HepG2 (cell line): ENCODE results near the gene PLS1. TPM values are rescaled to one million over a fixed set of nuclear protein-coding genes. Genes with fewer than 3 reads are reported as not detected.

ENCODE experiments used
- ATAC-seq: fragments of 200-7000 bp; cut with Tn5 transposase; 3 replicates; pipeline ENCODE4 v1.9.1; 2020; ENCODE audit warnings: mild to moderate bottlenecking, moderate library complexity
- BruUV-seq: library from RNA; stranded (reverse); fragments of 400-500 nt; replicated peaks from 2 replicates; lab custom pipeline; 2021; lab: Mats Ljungman, UMichigan
- CTCF ChIA-PET: fragments of 300-600 bp; formaldehyde crosslinking; extraction: SDS; loops from one replicate; lab custom pipeline; 2021; ENCODE audit warnings: low total read pairs, inconsistent platforms, low intra/inter-chr PET ratio; lab: Yijun Ruan, JAX
- POLR2A ChIA-PET: fragments of 350-600 bp; sonication (Branson Sonifier 250); formaldehyde crosslinking; loops from one replicate; lab custom pipeline; 2020; ENCODE audit warnings: antibody characterized with exemption, inconsistent platforms; lab: Yijun Ruan, JAX
- DNase-seq: peaks from one replicate; pipeline ENCODE4 v3.0.0-alpha.2; 2015; ENCODE audit warnings: low spot score
- FAIRE-seq: peaks from 3 replicates; lab custom pipeline; 2011; peaks lifted over from hg19 to GRCh38; lab: Jason Lieb, UNC
- H2AFZ ChIP-seq: one replicate; pipeline ENCODE4 v1.6.1; 2011; ENCODE audit warnings: low read length, inconsistent platforms
- H3K27ac ChIP-seq: fragments of 300-600 bp; 3 replicates; pipeline ENCODE4 v1.8.0; 2011; ENCODE audit warnings: mixed run types, mild to moderate bottlenecking, mixed read lengths, low read length, inconsistent platforms; ENCODE audit not compliant: insufficient read depth; ENCODE audit errors: extremely low read length
- H3K27me3 ChIP-seq, 2 experiments: fragments of 200-600 bp in 1 of 2; 2 replicates in 1 of 2; 3 replicates in 1 of 2; pipeline versions ENCODE4 v1.6.0 to v1.8.0; 2011; ENCODE audit warnings: low read length in 2 of 2, mild to moderate bottlenecking in 2 of 2, moderate library complexity in 2 of 2, inconsistent platforms in 1 of 2; ENCODE audit not compliant: insufficient read depth in 2 of 2, control insufficient read depth in 1 of 2
- H3K36me3 ChIP-seq, 2 experiments: fragments of 200-600 bp in 1 of 2; replicated peaks in 1 of 2; 2 replicates in 1 of 2; 3 replicates in 1 of 2; pipeline versions ENCODE4 v1.5.1 to v1.8.0; 2011; ENCODE audit warnings: low read length in 2 of 2, inconsistent platforms in 1 of 2; ENCODE audit not compliant: insufficient read depth in 2 of 2, control insufficient read depth in 1 of 2
- H3K4me1 ChIP-seq: 2 replicates; pipeline ENCODE4 v1.5.1; 2012; ENCODE audit warnings: low read length, inconsistent platforms; ENCODE audit not compliant: insufficient read depth
- H3K4me2 ChIP-seq: 2 replicates; pipeline ENCODE4 v1.6.0; 2011; ENCODE audit warnings: low read depth, low read length, inconsistent platforms
- H3K4me3 ChIP-seq, 3 experiments: fragments of 200-600 bp in 1 of 3; sonication (generic), shearing (Covaris generic) in 1 of 3; replicated peaks in 1 of 3; 2 replicates each; pipeline ENCODE4 v1.5.1; 2011 to 2016; ENCODE audit warnings: low read length in 3 of 3, inconsistent platforms in 2 of 3, low read depth in 2 of 3, mild to moderate bottlenecking in 2 of 3, control low read depth in 1 of 3, mixed read lengths in 1 of 3; ENCODE audit not compliant: insufficient read depth in 1 of 3
- H3K79me2 ChIP-seq: one replicate; pipeline ENCODE4 v1.6.1; 2011; ENCODE audit warnings: low read length, inconsistent platforms; ENCODE audit not compliant: insufficient read depth
- H3K9ac ChIP-seq: 2 replicates; pipeline ENCODE4 v1.6.0; 2011; ENCODE audit warnings: mild to moderate bottlenecking, low read depth, low read length, inconsistent platforms; ENCODE audit not compliant: insufficient read depth
- H3K9me3 ChIP-seq: 2 replicates; pipeline ENCODE4 v1.5.1; 2012; ENCODE audit warnings: mild to moderate bottlenecking, low read length
- H4K20me1 ChIP-seq: 2 replicates; pipeline ENCODE4 v1.6.0; 2011; ENCODE audit warnings: inconsistent platforms, mild to moderate bottlenecking, low read length, moderate library complexity; ENCODE audit not compliant: insufficient read depth
- ARNTL ChIP-seq: sonication (generic); formaldehyde crosslinking; IDR thresholded peaks from 2 replicates; pipeline ENCODE4 v1.4.0; 2020; ENCODE audit warnings: mild to moderate bottlenecking, missing genetic modification reagents
- ATM ChIP-seq: fragments of 450-650 bp; IDR thresholded peaks from 2 replicates; pipeline ENCODE4 v1.7.1; 2017; ENCODE audit warnings: mild to moderate bottlenecking, borderline replicate concordance
- CCDC6 ChIP-seq: sonication (generic); formaldehyde crosslinking; IDR thresholded peaks from 2 replicates; pipeline ENCODE4 v1.8.1; 2022; ENCODE audit warnings: mild to moderate bottlenecking, missing genetic modification reagents, moderate library complexity
- DMAP1 ChIP-seq: IDR thresholded peaks from 2 replicates; pipeline ENCODE4 v1.6.1; 2016
- ETV5 ChIP-seq: IDR thresholded peaks from 2 replicates; pipeline ENCODE4 v1.6.1; 2018; ENCODE audit warnings: missing biosample characterization, missing genetic modification reagents, inconsistent platforms, borderline replicate concordance
- FIP1L1 ChIP-seq: fragments of 200-400 bp; formaldehyde crosslinking; IDR thresholded peaks from 2 replicates; pipeline ENCODE4 v1.6.1; 2018; ENCODE audit warnings: low read depth, mild to moderate bottlenecking, low read length, moderate library complexity, borderline replicate concordance; ENCODE audit not compliant: insufficient read depth
- HDAC2 ChIP-seq: sonication (generic); formaldehyde crosslinking; IDR thresholded peaks from 2 replicates; pipeline ENCODE4 v1.4.0; 2020; ENCODE audit warnings: missing genetic modification reagents
- HOXA9 ChIP-seq: sonication (generic); formaldehyde crosslinking; IDR thresholded peaks from 2 replicates; pipeline ENCODE4 v1.8.1; 2022; ENCODE audit warnings: missing genetic modification reagents, mild to moderate bottlenecking, moderate library complexity, borderline replicate concordance
- PHF8 ChIP-seq: sonication (generic); formaldehyde crosslinking; IDR thresholded peaks from 2 replicates; pipeline ENCODE4 v1.5.0; 2020; ENCODE audit warnings: missing genetic modification reagents
- POGZ ChIP-seq: sonication (generic); formaldehyde crosslinking; IDR thresholded peaks from 2 replicates; pipeline ENCODE4 v1.4.0; 2020; ENCODE audit warnings: mild to moderate bottlenecking, missing genetic modification reagents
- PRPF4 ChIP-seq: fragments of 200-400 bp; formaldehyde crosslinking; IDR thresholded peaks from 2 replicates; pipeline ENCODE4 v1.6.1; 2016; ENCODE audit warnings: low read length, low read depth; ENCODE audit not compliant: poor library complexity, severe bottlenecking
- RXRA ChIP-seq: sonication (generic); formaldehyde crosslinking; IDR thresholded peaks from 2 replicates; pipeline ENCODE4 v1.5.1; 2020; ENCODE audit warnings: missing genetic modification reagents
- SP1 ChIP-seq, 2 experiments: fragments of 450-650 bp in 1 of 2; sonication (generic) in 1 of 2; formaldehyde crosslinking in 1 of 2; IDR thresholded peaks; 2 replicates each; pipeline versions ENCODE4 v1.4.0 to v1.6.1; 2016 to 2020; ENCODE audit warnings: missing genetic modification reagents in 1 of 2
- ZBTB7B ChIP-seq: sonication (generic); formaldehyde crosslinking; IDR thresholded peaks from 2 replicates; pipeline ENCODE4 v1.4.0; 2020; ENCODE audit warnings: missing genetic modification reagents
- ZMYM4 ChIP-seq: sonication (generic); formaldehyde crosslinking; IDR thresholded peaks from 2 replicates; pipeline ENCODE4 v1.8.1; 2023; ENCODE audit warnings: mild to moderate bottlenecking, missing genetic modification reagents
- ZNF121 ChIP-seq: sonication (generic); formaldehyde crosslinking; IDR thresholded peaks from 2 replicates; pipeline ENCODE4 v1.5.0; 2020; ENCODE audit warnings: mild to moderate bottlenecking, missing genetic modification reagents
- ZNF430 ChIP-seq: sonication (generic); formaldehyde crosslinking; IDR thresholded peaks from 2 replicates; pipeline ENCODE4 v1.9.0; 2021; ENCODE audit warnings: mild to moderate bottlenecking, missing genetic modification reagents
- in situ Hi-C: cut with HindIII; loops from 2 replicates; pipeline ENCODE4 v1.10.0; 2017; ENCODE audit warnings: low pct_unique_long_range_greater_than_20kb; ENCODE audit not compliant: extremely low pct_ligation_motif_present
- intact Hi-C: fragments of 100-400 bp; cut with micrococcal nuclease; formaldehyde crosslinking; loops from one replicate; pipeline ENCODE4 v1.10.0; 2022; ENCODE audit not compliant: unreplicated experiment
- polyA plus RNA-seq, 8 experiments: library from polyadenylated mRNA; depleted of rRNA in 3 of 8; stranded (reverse) in 7 of 8; unstranded in 1 of 8; fragments of >200 nt; fragmentation: Illumina TruSeq in 4 of 8; extraction: Trizol in 4 of 8; gene quantifications; 2 replicates each; pipeline versions ENCODE4 v1.2.1 to v1.2.3, GENCODE V29; 2011 to 2016; ENCODE audit warnings: low read depth in 4 of 8, missing spikeins in 1 of 8, mixed read lengths in 1 of 8; ENCODE audit not compliant: insufficient read depth in 1 of 8
- total RNA-seq, 5 experiments: library from RNA; depleted of rRNA; stranded (reverse); fragments of >200 nt; fragmentation: Illumina TruSeq; extraction: Trizol; gene quantifications; 2 replicates each; pipeline ENCODE4 v1.2.3, GENCODE V29; 2016; ENCODE audit warnings: low read depth in 1 of 5
- TF ChIP-seq, protein P1 (sequence below): sonication (generic); formaldehyde crosslinking; IDR thresholded peaks from 2 replicates; pipeline ENCODE4 v1.4.0; 2020; ENCODE audit warnings: missing genetic modification reagents, borderline replicate concordance

PLS1 gene
- total and polyA plus RNA-seq, 2 of the 13 experiments (the other 11 are each of a cell fraction or from before 2014, with no cell fraction given) = 11.2 to 21.1 TPM

DNA sequence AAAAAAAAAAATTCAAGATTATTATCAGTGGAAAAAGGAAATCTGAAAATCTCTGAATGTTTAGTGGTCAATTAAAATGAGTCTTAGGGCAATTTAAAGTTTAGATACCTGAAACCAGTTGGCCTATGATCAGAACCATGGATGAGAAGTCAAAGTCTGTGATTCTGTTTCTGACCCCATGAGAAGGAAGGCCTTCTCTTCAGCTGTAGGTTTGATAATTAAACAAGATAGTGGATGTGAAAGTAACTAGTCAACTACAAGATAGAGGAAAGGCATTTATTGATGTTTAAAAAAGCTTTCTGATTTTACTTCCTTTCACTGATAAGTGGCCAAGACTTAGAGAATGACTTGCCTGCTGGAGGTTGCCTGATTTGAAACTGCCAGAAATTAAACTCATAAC lies 8.7 kb downstream of the PLS1 start:
- in situ Hi-C loops = no loop called here
- ATAC-seq (no peak), DNase-seq (no peak), FAIRE-seq (no peak)
- H3K4me1 ChIP-seq = no peaks in the 10 kb centered on the region
- no peak overlapping the region for H2AFZ ChIP-seq
- no peak overlapping the region for H3K4me3 ChIP-seq
- TF ChIP-seq ETV5 (CRISPR knock-in tag) (no peak), FIP1L1 (no peak), PHF8 (CRISPR knock-in tag) (no peak), ATM (no peak), ZNF430 (no peak), ZNF121 (no peak), HOXA9 (CRISPR knock-in tag) (no peak), DMAP1 (CRISPR knock-in tag) (no peak), RXRA (CRISPR knock-in tag) (no peak), PRPF4 (no peak), ARNTL (CRISPR knock-in tag) (no peak), SP1 (IDR thresholded peaks at IDR 0.05) (no peak), SP1 (CRISPR knock-in tag; IDR thresholded peaks at IDR 0.05) (no peak), CCDC6 (no peak), HDAC2 (CRISPR knock-in tag) (no peak), POGZ (no peak), ZBTB7B (CRISPR knock-in tag) (no peak), ZMYM4 (CRISPR knock-in tag) (no peak)
- TF ChIP-seq, protein P1, sequence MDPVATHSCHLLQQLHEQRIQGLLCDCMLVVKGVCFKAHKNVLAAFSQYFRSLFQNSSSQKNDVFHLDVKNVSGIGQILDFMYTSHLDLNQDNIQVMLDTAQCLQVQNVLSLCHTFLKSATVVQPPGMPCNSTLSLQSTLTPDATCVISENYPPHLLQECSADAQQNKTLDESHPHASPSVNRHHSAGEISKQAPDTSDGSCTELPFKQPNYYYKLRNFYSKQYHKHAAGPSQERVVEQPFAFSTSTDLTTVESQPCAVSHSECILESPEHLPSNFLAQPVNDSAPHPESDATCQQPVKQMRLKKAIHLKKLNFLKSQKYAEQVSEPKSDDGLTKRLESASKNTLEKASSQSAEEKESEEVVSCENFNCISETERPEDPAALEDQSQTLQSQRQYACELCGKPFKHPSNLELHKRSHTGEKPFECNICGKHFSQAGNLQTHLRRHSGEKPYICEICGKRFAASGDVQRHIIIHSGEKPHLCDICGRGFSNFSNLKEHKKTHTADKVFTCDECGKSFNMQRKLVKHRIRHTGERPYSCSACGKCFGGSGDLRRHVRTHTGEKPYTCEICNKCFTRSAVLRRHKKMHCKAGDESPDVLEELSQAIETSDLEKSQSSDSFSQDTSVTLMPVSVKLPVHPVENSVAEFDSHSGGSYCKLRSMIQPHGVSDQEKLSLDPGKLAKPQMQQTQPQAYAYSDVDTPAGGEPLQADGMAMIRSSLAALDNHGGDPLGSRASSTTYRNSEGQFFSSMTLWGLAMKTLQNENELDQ (CRISPR knock-in tag) = no peak
- H4K20me1 ChIP-seq = no peaks in the 10 kb centered on the region
- H3K9me3 ChIP-seq = no peaks in the 10 kb centered on the region
- BruUV-seq = no TSS peak
- H3K36me3 ChIP-seq = no peaks in the 10 kb centered on the region
- H3K27ac ChIP-seq = no peak overlapping the region
- no peak overlapping the region for H3K9ac ChIP-seq
- ChIA-PET CTCF (no interaction called here), POLR2A (no interaction called here)
- no peak overlapping the region for H3K4me2 ChIP-seq
- H3K79me2 ChIP-seq = peaks cover 9% of the 10 kb centered on the region
- intact Hi-C loops = no loop called here
- H3K27me3 ChIP-seq = no peaks in the 10 kb centered on the region
